HG03039 (cell line): ENCODE results near the gene MXRA7.
"Not testable (repeated sequence)": the region's sequence is repeated elsewhere in the genome, so short reads cannot be mapped to it uniquely, and the experiment has no call there.

Experiments
- ATAC-seq: cut with Tn5 transposase; IDR thresholded peaks from one replicate; pipeline ENCODE4 v1.9.1; 2021; ENCODE audit warnings: mild to moderate bottlenecking, moderate library complexity; ENCODE audit not compliant: unreplicated experiment

Gene MXRA7

DNA sequence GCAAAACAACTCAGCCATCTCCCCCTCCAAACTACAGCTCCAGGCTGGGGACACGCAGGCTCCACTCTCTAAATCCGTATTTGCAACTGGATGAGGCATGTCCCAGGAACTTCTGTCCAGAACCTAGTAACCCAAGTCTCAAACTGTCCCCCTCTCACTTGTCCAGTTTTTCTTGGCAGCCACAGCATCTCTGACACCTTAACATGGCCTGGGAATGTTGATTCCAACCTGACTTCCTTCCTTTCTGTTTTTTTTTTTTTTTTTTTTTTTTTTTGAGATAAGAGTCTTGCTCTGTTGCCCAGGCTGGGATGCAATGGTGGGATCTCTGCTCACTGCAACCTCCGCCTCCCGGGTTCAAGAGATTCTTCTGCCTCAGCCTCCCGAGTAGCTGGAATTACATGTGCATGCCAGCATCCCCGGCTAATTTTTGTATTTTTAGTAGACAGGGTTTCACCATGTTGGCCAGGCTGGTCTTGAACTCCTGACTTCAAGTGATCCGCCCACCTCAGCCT lies 12.2 kb downstream of the MXRA7 start:
- ATAC-seq, result not testable (repeated sequence)

DNA sequence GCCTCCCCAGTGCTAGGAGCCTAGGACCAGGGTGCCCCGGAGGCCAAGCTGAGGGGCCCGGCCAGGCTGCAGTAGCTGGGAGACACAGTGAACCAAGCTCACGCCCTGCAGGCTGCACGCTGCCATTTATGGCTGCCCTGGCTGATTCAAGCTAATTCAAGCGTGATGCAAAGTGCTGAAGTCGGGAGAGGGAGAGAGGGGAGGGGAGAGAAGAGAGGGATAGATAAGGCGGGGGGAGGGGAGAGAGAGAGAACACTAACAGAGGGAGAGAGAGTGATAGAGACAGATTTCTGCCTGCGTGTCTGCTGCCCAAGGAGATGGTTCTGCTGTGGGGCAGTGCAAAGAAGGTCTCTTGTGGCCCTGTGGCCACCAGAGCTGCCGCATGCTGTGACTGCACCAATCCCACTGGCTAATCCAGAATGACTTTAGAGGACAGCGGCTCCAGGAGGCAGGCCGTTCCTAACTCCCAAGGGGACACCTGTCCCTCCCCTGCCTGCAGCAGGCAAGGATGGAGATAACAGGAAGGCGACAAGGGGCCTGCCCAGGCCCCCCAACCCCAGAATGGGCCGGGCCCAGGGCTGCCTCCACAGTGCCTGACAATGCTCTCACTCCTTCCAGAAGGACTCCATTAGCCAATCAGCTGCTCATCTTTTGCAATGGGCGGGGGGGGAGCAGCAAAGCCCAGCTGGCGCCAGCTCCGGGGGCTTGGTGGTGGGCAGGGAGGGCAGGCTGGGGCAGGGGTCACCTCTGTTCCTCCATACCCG lies 12.9 kb downstream of the MXRA7 start:
- no peak for ATAC-seq

GRCh38 chr17:76696763-76697701 lies 13.7 kb downstream of the MXRA7 start:
- no peak for ATAC-seq

DNA sequence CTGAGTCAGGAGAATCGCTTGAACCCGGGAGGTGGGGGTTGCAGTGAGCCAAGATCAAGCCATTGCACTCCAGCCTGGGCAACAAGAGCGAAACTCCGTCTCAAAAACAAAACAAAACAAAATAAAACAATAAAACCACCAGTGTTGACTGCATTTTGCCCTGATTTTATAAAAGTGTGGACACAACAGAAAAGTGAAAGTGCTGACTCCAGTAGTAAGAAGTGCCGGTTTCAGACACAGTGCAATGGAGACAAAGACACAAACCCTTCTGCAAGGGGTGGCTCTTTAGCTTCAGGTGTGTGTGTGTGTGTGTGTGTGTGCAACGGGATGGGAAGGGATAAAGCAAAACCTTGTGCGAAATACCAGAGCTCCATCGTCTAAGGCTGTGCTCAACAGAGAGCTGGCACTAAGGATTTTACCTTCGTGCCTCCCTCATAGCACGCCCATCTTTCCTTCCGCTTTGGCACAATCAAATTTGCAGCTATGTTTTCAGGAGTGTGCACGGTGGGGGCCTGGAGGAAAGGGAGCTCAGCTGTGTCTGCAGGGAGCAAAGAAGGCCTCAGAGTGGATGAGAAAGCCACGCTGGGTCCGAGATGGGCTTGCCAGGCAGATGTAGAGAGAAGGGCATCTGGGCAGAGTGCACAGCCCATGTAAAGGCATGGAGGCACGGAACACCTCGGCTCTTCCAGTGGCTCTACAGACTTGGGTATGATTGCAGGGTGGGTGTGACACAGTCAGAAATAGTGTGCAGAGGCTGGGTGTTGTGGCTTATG lies 15.5 kb downstream of the MXRA7 start:
- ATAC-seq, result no peak

DNA sequence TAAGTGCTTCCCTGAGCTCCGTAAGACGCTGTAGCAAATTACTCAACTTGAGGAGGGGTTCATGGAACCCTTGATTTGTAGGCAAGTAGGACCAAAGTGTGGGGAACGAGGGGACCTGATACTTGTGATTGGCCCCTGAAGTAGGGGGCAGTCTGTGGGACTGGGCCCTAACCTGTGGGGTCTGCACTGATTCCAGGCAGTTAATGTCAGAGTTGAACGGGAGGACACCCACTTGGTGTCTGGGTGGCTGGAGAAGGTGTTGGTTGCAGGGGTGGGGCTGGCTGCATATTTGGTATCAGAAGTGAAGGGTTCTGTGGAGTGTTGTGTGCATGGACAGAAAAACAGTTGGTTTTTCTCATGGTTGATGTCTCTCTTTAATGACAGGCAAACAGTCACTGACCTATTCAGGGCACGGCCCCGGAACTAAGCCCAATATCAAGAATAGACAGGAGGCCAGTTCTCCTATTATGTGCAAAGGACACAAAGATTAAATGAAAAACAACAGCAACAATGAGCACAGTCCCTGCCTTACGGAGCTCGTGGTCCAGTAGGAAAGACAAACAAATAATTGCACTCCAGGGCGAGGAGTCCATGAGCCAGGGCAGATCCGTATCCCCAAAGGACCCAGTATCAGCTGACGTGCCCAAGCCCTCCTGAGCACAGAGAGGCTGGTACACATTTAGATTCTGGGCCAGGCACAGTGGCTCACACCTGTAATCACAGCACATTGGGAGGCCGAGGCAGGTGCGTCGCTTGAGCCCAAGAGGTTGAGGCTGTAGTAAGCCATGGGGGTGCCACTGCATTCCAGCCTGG lies 19.2 kb downstream of the MXRA7 start:
- no peak for ATAC-seq

DNA sequence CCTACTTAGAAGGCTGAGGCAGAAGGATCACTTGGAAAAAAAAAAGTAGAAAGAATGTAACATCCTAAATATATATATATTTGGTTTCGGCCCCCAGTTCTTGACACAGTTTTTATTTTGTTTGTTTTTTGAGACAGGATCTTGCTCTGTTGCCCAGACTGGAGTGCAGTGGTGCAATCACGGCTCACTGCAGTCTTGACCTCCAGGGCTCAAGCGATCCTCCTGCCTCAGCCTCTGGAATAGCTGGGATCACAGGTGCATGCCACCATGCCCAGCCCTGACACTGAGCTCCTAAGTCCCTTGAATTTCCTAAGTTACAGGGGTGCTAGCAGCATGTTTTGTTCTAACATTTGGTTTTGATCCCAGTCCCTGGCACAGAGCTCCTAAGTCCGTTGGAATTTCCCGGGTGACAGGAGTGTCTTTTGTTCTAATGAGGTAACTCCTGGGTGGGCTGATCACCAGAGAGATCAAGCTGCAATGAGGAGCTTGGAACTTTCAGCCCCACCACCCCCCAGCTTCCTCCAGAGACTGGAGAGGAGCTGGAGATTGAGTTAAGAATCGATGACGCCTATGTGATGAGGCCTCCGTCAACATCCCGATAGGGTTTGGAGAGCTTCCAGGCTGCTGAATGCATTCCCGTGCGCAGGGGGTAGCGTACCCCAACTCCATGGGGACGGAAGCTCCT lies 20.0 kb downstream of the MXRA7 start:
- ATAC-seq, result no peak

GRCh38 chr17:76689859-76690258 lies 20.9 kb downstream of the MXRA7 start:
- no peak for ATAC-seq

DNA sequence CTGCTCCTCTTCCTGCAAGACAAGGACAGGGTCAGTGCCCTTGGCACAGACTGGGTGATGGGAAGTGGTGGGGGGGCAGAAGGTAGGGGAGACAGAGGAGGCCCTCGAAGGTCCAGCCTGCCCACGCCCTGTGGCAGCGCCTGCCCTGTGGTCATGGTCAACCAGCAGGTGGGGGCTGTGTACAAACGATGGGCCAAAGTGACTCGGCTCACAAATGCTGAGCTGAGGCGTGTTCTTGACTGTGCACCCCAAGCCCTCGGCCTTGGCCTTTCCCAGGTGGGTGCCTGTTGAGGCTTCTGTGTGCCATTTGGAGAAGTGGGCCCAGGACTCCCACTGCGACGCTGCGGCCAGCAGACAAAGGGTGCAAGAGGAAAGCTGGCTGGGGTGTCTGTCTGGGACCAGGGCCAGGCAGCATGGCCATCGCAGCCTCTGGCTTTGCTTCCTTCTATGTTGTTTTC lies 22.6 kb downstream of the MXRA7 start:
- ATAC-seq, result no peak

GRCh38 chr17:76687298-76688164 lies 23.2 kb downstream of the MXRA7 start:
- no peak for ATAC-seq

- ATAC-seq, result no peak
These were observed 24.0 kb downstream of the MXRA7 start for GRCh38 chr17:76686538-76687297.

DNA sequence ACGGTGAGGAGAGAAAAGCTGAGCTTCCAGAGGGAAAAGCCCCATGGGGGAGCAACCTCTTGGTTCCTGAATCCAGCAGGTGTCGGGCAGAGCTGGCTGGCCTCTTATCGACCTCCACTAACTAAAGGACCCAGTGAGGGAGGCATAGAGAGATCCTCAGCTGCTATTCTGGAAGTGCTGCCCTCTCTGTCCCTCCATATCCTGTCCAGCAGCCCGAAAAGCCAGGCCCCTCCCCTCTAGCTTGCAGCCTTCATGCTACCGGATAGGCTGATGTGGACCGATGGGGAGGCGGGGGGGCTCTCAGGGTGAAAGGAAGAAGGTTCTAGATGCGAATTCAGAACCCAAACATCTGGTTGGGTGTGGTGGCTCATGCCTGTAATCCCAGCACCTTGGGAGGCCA lies 24.9 kb downstream of the MXRA7 start:
- ATAC-seq, result no peak

DNA sequence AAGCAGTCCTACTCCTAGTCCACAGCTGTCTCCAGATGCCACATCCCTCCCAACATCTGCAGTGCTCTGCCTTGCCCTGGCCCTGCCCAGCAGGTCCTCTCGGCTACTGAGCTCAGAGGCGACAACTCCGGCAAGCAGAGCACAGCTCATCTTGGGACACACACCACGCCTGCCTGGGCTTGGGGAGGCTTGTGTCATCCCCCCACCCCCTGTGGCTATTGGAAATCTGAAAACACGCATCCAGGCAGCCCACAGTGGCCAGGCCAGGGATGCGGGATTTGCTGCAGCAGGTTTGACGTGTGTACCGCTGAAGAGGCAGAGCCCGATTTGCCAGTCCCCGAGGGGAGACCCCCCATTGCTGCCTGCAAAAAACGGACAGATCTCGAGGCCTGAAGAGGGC lies 25.4 kb downstream of the MXRA7 start:
- ATAC-seq, result no peak

DNA sequence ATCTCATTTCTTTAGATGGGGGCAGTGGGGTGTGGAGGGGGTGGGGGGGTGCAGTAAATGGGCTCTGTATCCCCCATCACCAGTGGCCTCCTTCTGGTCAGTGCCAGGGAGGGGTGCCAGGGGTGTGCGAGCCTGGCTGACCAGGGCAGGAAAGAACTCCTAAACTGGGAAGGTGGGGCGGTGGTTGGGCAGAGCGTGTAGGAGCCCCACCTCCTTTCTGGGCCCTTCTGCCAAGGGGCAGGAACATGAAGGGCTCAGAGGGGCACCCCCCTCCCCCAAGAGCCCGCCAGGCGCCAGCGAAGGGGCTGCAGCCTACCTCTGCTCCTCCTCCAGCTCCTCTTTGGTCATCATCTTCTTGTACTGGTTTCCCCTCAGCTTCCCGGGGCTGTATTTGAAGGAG lies 26.0 kb downstream of the MXRA7 start:
- no peak for ATAC-seq

- ATAC-seq, result no peak
These were observed 26.6 kb downstream of the MXRA7 start for GRCh38 chr17:76683921-76684745.

- ATAC-seq, result no peak
These were observed 27.6 kb downstream of the MXRA7 start for GRCh38 chr17:76683011-76683755.

- ATAC-seq, result no peak
These were observed 28.5 kb downstream of the MXRA7 start for GRCh38 chr17:76682296-76682695.
